Mesodermal cell (in vitro differentiated cells): ENCODE results near the gene PRKCA.

ENCODE experiments used
- H3K27ac ChIP-seq: 2 replicates; pipeline ENCODE4 v1.7.0; 2013; ENCODE audit warnings: mild to moderate bottlenecking, low read depth, low read length, moderate library complexity; ENCODE audit not compliant: severe bottlenecking
- H3K36me3 ChIP-seq: 2 replicates; pipeline ENCODE4 v1.7.1; 2013; ENCODE audit warnings: mild to moderate bottlenecking, low read length, moderate library complexity; ENCODE audit not compliant: control insufficient read depth, insufficient read depth
- H3K4me1 ChIP-seq: one replicate; pipeline ENCODE4 v1.7.1; 2013; ENCODE audit warnings: mild to moderate bottlenecking, low read length; ENCODE audit not compliant: insufficient read depth, control insufficient read depth, poor library complexity, severe bottlenecking
- H3K4me3 ChIP-seq: 2 replicates; pipeline ENCODE4 v1.7.0; 2013; ENCODE audit warnings: low read length, control low read depth, mild to moderate bottlenecking; ENCODE audit not compliant: insufficient read depth, poor library complexity, severe bottlenecking; ENCODE audit errors: extremely low read depth
- H3K9me3 ChIP-seq: 2 replicates; pipeline ENCODE4 v1.7.1; 2013; ENCODE audit warnings: mild to moderate bottlenecking, low read length, moderate library complexity; ENCODE audit not compliant: control insufficient read depth
- WGBS, 2 experiments: methylation state at CpG; one replicate each; pipeline ENCODE4 v1.1.5; 2013; ENCODE audit warnings: missing lambda C conversion rate in 2 of 2; ENCODE audit not compliant: insufficient coverage in 2 of 2; 5-methylcytosine and 5-hydroxymethylcytosine counted together

PRKCA gene

DNA sequence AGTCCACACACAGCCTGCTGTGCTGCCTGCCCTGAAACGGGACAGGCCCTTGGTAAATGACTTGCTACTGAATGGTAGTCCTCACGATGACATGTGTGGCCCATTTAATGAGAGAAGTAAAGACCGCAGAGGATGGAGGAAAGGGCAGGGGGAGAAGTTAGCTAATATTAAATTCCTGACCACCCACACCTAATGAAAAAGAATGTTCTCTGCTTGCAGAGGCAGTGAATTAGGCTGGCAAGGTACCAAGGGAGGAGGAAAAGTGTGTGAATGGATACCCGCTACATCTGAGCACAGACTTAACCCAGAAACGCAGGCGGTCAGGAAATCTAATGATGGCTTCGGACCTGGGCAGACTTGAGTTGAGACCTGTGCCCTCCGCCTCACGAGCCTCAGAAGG lies 141.2 kb downstream of the PRKCA start:
- H3K4me1 ChIP-seq = no peaks in the 10 kb centered on the region
- no peak overlapping the region for H3K4me3 ChIP-seq
- no peak overlapping the region for H3K27ac ChIP-seq
- 96 to 98% methylated on average over 6 to 7 of the region's 9 CpGs for WGBS, 2 experiments
- H3K9me3 ChIP-seq = no peaks in the 10 kb centered on the region
- H3K36me3 ChIP-seq = no peaks in the 10 kb centered on the region

DNA sequence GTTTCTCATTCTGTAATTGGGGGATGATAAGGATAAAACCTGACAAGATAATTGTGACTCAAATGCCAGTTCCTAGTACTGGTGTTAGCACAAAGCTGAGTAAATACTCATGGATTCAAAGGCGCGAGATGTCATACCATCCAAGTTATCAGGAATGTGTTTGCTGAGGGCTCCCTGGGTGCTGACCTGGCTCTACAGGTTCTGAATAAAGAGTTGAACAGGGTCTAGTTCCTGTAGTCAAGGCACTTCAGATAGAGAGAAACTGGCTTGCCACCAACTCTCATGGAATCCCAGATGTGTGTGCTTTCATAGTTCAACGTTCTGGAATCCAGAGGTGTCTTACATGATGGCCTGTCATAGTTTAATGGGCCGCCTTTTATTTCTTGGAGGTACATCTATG lies 141.6 kb downstream of the PRKCA start:
- H3K9me3 ChIP-seq = no peaks in the 10 kb centered on the region
- H3K4me3 ChIP-seq = no peak overlapping the region
- WGBS, 2 experiments = 88 to 100% methylated on average over 3 to 4 of the region's 4 CpGs
- no peaks in the 10 kb centered on the region for H3K36me3 ChIP-seq
- H3K27ac ChIP-seq = no peak overlapping the region
- no peaks in the 10 kb centered on the region for H3K4me1 ChIP-seq

DNA sequence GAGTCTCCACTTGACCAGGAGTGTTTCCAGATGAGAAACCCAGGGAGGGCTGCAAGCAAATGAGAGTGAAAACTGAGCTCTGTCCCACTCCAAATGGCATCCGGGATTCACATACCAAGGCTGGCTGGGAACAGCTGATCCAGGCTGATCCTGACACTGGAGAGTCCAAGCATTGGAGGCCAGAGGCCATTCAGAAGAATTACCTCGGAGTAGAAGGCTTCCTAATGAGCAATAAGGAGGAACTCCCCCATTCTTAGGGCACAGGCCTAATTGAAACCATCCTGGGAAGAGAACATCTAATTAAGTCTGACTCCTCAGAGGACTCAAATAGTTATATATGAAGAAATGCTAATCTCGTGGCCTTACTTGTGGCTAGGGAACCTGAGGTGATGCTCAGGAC lies 142.8 kb downstream of the PRKCA start:
- Histone ChIP-seq H3K4me1 (no peaks in the 10 kb centered on the region), H3K9me3 (no peaks in the 10 kb centered on the region), H3K27ac (no peak overlapping the region), H3K36me3 (no peaks in the 10 kb centered on the region), H3K4me3 (no peak overlapping the region)
- WGBS, 2 experiments = 94 to 100% methylated on average over 2 of the region's 3 CpGs

DNA sequence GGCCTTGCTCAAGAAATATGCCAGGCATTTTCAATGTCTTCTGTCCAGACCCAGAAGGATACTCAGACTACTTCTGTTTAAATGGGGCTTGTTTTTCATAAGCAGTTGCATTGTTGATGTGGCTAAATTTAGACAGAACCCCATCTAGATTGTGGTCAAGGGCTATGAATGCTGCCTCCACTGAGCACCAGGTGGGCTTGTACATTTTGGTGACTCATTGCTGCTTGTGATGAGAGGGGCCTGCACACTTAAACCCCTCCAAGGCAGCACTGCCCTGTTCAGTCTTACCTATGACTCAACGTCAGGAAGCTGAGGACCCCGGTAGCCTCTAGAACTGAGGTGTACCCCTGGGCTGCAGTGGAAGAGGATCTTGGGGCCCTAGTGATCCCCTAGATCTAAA lies 144.0 kb downstream of the PRKCA start:
- Histone ChIP-seq H3K36me3 (no peaks in the 10 kb centered on the region), H3K4me1 (no peaks in the 10 kb centered on the region), H3K9me3 (no peaks in the 10 kb centered on the region), H3K27ac (no peak overlapping the region), H3K4me3 (no peak overlapping the region)
- 88 to 100% methylated on average over 2 of the region's 2 CpGs for WGBS, 2 experiments

DNA sequence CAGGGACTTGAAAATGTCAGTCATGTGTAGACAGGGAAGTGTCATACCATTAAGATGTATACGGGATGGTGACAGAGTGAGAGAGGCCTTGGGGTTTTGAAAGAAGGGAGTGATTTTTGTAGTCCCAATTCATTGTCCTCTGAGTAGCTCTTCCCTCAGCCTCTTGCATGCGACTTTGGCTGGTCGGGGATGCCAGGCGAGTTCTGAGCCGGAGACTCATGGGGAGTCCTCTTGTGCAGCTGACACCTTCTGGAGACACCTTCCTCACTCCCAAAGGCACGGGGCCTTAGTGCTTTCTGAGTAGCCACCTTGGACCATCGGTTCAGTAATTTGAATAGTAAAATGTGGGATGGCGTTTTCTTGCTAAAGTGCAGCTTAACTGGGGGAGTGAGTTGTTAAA lies 144.7 kb downstream of the PRKCA start:
- Histone ChIP-seq H3K27ac (no peak overlapping the region), H3K36me3 (no peaks in the 10 kb centered on the region), H3K9me3 (no peaks in the 10 kb centered on the region), H3K4me1 (no peaks in the 10 kb centered on the region), H3K4me3 (no peak overlapping the region)
- 87 to 92% methylated on average over 4 to 5 of the region's 8 CpGs for WGBS, 2 experiments

DNA sequence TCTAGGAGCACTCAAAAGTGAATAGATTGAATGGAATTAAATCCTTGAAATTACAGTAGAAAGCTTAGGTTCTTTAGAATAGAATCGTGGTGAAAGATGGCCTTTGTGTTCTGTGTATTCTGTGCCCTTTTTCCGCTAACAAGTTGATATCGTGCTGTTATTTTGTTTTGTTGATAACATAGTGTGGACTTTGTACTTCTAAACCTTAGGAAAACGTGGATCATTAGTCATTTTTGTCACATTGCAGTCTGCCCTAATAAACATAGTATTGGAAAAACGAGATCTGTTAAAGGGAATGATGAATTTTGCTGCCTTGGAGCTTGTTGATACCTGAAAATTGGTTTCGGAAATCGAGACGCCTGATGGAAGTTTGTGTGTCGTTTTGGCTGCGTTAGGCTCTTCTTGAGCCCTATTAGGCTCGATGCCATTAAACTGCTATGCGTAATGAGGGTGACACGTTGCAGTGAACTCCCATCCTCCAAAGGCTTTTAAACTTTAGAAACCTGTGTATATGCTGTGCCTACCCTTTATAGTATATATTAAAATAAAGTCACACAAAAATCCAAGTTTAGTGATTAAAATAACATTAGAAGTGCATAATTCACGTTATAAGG lies 145.7 kb downstream of the PRKCA start:
- Histone ChIP-seq H3K9me3 (no peaks in the 10 kb centered on the region), H3K4me3 (no peak overlapping the region), H3K36me3 (no peaks in the 10 kb centered on the region), H3K27ac (no peak overlapping the region), H3K4me1 (no peaks in the 10 kb centered on the region)
- WGBS, 2 experiments = 90 to 97% methylated on average over 2 to 10 of the region's 14 CpGs

DNA sequence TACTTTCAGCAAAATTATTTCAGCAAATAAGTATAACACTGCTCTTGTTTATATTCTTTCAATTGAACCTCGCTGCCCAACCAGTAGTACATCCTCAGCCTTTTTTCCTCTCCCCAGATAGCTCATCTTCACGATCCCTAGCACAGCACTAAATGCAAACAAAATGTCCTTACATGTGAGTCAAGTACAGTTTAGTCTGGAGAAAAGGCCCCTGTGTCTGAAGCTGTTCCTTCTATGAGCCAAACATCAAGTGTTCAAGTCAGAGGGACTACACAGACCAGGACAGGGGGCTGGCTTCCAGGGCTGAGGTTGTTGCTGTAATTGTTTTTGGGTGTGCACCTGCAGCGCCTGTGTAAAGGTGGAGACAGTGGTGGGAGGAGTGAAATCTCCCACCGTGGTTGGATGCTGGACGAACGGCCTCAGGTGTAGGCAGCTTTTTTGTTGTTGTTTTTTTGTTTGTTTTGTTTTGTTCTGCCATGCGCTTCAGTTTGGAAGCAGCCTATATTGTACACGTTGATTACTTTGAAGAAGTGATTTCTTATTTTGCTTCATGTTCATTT lies 147.1 kb downstream of the PRKCA start:
- 68 to 69% methylated on average over 4 to 5 of the region's 8 CpGs for WGBS, 2 experiments
- H3K4me1 ChIP-seq = no peaks in the 10 kb centered on the region
- no peaks in the 10 kb centered on the region for H3K9me3 ChIP-seq
- H3K4me3 ChIP-seq = no peak overlapping the region
- no peaks in the 10 kb centered on the region for H3K36me3 ChIP-seq
- no peak overlapping the region for H3K27ac ChIP-seq

DNA sequence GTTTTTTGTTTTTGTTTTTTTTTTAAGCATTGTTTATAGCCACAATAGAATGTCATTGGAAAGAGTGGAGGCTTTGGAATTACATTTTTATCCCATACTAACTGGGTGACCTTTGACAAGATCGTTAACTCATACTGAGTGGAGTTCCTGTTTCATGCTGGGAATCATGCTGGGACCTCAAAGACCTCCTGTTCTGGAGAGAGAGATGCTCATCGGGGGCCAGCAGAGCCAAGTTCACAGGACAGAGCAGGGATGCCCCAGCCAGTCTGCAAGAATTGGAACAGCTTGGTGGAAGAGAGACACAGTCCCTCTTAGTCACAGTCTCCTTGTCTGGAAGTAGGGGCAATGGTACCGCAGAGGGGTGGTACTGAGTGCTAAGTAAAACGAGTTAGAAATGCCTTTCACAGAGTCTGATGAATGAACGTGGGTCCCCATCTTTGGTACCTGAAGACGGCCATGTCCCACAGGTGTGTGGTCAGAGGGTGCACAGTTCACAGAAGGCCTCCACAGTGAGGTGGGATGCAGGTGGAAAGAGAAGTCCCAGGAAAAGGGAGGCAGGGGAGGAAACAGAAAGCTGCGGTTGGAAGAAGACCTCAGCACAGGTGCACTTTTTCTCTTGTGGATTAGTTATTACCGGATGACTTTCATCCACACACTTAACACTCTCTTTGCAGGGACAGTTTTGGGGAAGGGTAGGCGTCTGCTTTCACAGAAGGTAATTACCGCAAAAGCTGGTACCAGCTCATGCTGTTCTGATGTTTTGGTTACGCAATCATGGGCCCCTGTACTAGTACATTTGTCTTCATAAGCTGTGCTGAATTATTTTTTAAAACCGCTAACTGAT lies 147.8 kb downstream of the PRKCA start:
- no peaks in the 10 kb centered on the region for H3K36me3 ChIP-seq
- WGBS, 2 experiments = 70 to 83% methylated on average over 8 to 9 of the region's 12 CpGs
- no peaks in the 10 kb centered on the region for H3K4me1 ChIP-seq

DNA sequence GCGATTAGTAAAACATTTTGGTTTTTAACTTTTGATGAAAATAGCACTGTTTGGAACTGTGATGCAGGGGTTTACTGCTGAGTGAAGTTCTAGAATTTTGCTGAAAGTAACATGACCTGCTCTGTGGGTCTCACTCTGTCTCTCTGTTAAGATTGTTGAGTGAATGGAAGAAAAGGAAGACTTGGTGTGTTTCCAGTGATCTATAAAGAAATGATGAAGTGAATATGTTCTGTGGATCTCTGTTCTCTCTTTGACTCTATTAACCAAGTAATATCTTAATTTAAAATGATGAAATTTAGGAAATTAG lies 148.4 kb downstream of the PRKCA start:
- no peaks in the 10 kb centered on the region for H3K36me3 ChIP-seq
- H3K4me3 ChIP-seq = no peak overlapping the region
- no peaks in the 10 kb centered on the region for H3K4me1 ChIP-seq
- no peak overlapping the region for H3K27ac ChIP-seq
- WGBS, 2 experiments = 100% methylated on average over 1 of the region's 1 CpG; no CpG with 5 or more reads in 1 of the 2 experiments
- no peaks in the 10 kb centered on the region for H3K9me3 ChIP-seq

More for the DNA sequence above, 147.8 kb downstream of the PRKCA start:
- no peak overlapping the region for H3K27ac ChIP-seq
- no peaks in the 10 kb centered on the region for H3K9me3 ChIP-seq
- H3K4me3 ChIP-seq = no peak overlapping the region

DNA sequence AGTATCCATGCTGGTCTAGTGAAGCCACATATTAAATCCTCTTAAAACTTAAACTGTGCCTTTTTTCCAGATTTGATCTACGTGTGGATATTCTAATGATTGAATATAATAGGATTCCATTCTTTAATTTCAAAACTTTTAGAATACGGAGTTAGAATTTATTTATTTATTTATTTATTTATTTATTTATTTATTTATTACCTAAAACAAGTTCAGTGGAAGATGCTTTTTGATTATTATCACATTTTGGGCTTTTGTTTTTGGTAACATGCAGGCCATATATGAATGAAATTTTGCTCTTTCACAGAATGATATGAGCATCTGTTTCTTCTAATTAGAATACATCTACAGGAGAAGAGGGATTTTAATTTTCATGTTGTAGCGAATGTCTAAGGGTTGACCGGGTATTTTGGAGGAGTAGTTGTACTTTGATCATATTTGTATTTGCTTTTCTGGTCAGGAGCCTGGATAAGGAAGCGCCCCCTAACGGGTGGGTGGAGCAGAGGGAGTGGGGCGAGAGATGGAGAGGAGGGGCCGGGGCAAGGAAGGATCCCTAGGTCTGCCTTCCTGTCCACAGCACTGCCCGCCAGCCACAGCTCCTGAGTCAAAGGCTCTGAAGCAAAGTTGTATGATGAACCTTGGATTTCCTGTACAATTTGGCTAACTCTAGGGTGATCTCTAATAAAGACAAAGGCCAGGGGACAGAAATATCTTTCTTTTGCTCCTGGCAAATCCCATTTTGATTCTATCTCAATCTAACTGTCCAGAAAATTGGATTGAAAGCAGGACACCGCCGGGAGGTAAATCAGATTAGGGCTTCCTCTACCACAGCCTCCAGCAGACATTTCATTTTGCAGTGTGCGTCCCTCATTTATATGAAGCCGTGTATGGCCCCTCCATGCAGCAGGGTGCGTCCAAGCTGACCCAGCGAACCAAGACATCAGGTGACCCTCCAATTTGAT lies 149.1 kb downstream of the PRKCA start:
- WGBS, 2 experiments = 74 to 80% methylated on average over 11 to 12 of the region's 15 CpGs
- H3K36me3 ChIP-seq = peaks cover 3% of the 10 kb centered on the region
- H3K4me3 ChIP-seq = no peak overlapping the region
- no peaks in the 10 kb centered on the region for H3K9me3 ChIP-seq
- H3K4me1 ChIP-seq = no peaks in the 10 kb centered on the region
- H3K27ac ChIP-seq = no peak overlapping the region
